Gastrocnemius medialis (tissue), 4 donors: ENCODE measurements around the gene NDUFAF8.

Source experiments
- POLR2A ChIP-seq, 2 donors: fragments of 450-650 bp; IDR thresholded peaks; one replicate each; pipeline ENCODE4 v1.6.1; 2017; ENCODE audit warnings: antibody characterized with exemption in 2 of 2, mild to moderate bottlenecking in 2 of 2, moderate library complexity in 2 of 2
- TF ChIP-seq, protein P1 (sequence below), 5 experiments: fragments of 450-650 bp in 3 of 5; fragments of 200-600 bp in 2 of 5; sonication (generic) in 2 of 5; IDR thresholded peaks in 4 of 5; conservative IDR thresholded peaks in 1 of 5; 1 replicate in 4 of 5; 2 replicates in 1 of 5; pipeline ENCODE4 v1.5.1; 2016 to 2019; ENCODE audit warnings: antibody characterized with exemption in 5 of 5, mild to moderate bottlenecking in 3 of 5, moderate library complexity in 3 of 5

- TF ChIP-seq, protein P1, sequence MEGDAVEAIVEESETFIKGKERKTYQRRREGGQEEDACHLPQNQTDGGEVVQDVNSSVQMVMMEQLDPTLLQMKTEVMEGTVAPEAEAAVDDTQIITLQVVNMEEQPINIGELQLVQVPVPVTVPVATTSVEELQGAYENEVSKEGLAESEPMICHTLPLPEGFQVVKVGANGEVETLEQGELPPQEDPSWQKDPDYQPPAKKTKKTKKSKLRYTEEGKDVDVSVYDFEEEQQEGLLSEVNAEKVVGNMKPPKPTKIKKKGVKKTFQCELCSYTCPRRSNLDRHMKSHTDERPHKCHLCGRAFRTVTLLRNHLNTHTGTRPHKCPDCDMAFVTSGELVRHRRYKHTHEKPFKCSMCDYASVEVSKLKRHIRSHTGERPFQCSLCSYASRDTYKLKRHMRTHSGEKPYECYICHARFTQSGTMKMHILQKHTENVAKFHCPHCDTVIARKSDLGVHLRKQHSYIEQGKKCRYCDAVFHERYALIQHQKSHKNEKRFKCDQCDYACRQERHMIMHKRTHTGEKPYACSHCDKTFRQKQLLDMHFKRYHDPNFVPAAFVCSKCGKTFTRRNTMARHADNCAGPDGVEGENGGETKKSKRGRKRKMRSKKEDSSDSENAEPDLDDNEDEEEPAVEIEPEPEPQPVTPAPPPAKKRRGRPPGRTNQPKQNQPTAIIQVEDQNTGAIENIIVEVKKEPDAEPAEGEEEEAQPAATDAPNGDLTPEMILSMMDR (IDR thresholded peaks at IDR 0.05 in 4 of 5, conservative IDR thresholded peaks at IDR 0.05 in 1 of 5): no peak
- TF ChIP-seq POLR2A (IDR thresholded peaks at IDR 0.05): no peak
These were observed 28.2 kb upstream of the NDUFAF8 start for GRCh38 chr17:81210868-81211267.
